B cell (primary cell): ENCODE measurements around the gene C6orf58. TPM values are rescaled to one million over a fixed set of nuclear protein-coding genes. Genes with fewer than 3 reads are reported as not detected.
"Not testable (repeated sequence)": the region's sequence is repeated elsewhere in the genome, so short reads cannot be mapped to it uniquely, and the experiment has no call there.

Source experiments
- ATAC-seq: fragments of 200-7000 bp; cut with Tn5 transposase; one replicate; pipeline ENCODE4 v1.10.0; 2021; ENCODE audit warnings: low read depth, mild to moderate bottlenecking, moderate number of reproducible peaks, moderate library complexity
- CTCF ChIA-PET: fragments of 350-600 bp; sonication (Branson Sonifier 250); formaldehyde crosslinking; loops from one replicate; lab custom pipeline; 2021; ENCODE audit warnings: antibody characterized with exemption, inconsistent platforms; lab: Charles Lee
- POLR2A ChIA-PET: fragments of 350-600 bp; sonication (Branson Sonifier 250); formaldehyde crosslinking; loops from one replicate; lab custom pipeline; 2021; ENCODE audit warnings: antibody characterized with exemption; lab: Charles Lee
- DNase-seq: peaks from one replicate; pipeline ENCODE4 v3.0.0; 2013
- H2AFZ ChIP-seq: 2 replicates; pipeline ENCODE4 v1.6.1; 2012; ENCODE audit warnings: mild to moderate bottlenecking, low read depth, low read length; ENCODE audit not compliant: insufficient read depth, poor library complexity, severe bottlenecking
- H3K27ac ChIP-seq, 2 donors: 1 replicate in 1 of 2; 2 replicates in 1 of 2; pipeline ENCODE4 v1.5.1; 2012 to 2013; ENCODE audit warnings: low read length in 2 of 2, mild to moderate bottlenecking in 2 of 2, moderate library complexity in 1 of 2
- H3K27me3 ChIP-seq, 4 experiments: fragments of 200-600 bp in 1 of 4; sonication (generic) in 1 of 4; replicated peaks in 1 of 4; 1 replicate in 2 of 4; 2 replicates in 2 of 4; pipeline versions ENCODE4 v1.6.1 to v1.7.0; 2013 to 2016; ENCODE audit warnings: low read length in 3 of 4, mild to moderate bottlenecking in 2 of 4, mixed read lengths in 1 of 4, moderate library complexity in 1 of 4; ENCODE audit not compliant: insufficient read depth in 4 of 4, control insufficient read depth in 3 of 4; ENCODE audit errors: control extremely low read depth in 1 of 4
- H3K36me3 ChIP-seq, 2 experiments: replicated peaks in 1 of 2; 1 replicate in 1 of 2; 2 replicates in 1 of 2; pipeline versions ENCODE4 v1.6.1 to v1.7.1; 2013; ENCODE audit warnings: low read length in 1 of 2; ENCODE audit not compliant: insufficient read depth in 2 of 2, control insufficient read depth in 1 of 2; ENCODE audit errors: control extremely low read depth in 1 of 2, extremely low read depth in 1 of 2
- H3K4me1 ChIP-seq, 2 donors: fragments of 200-600 bp in 1 of 2; sonication (generic) in 1 of 2; 1 replicate in 1 of 2; 2 replicates in 1 of 2; pipeline versions ENCODE4 v1.5.1 to v1.6.1; 2013 to 2017; ENCODE audit warnings: low read length in 2 of 2; ENCODE audit not compliant: control insufficient read depth in 2 of 2, insufficient read depth in 2 of 2
- H3K4me2 ChIP-seq: replicated peaks from 2 replicates; pipeline ENCODE3; 2012; ENCODE audit warnings: mild to moderate bottlenecking, low read depth, low read length; ENCODE audit not compliant: poor library complexity, severe bottlenecking
- H3K4me3 ChIP-seq, 5 experiments: fragments of 200-600 bp in 1 of 5; sonication (generic) in 1 of 5; 1 replicate in 3 of 5; 2 replicates in 2 of 5; pipeline versions ENCODE4 v1.5.1 to v1.7.0; 2011 to 2016; ENCODE audit warnings: low read length in 4 of 5, mild to moderate bottlenecking in 4 of 5, low read depth in 2 of 5, control low read depth in 1 of 5, moderate library complexity in 1 of 5; ENCODE audit not compliant: insufficient read depth in 1 of 5; ENCODE audit errors: control extremely low read depth in 1 of 5, extremely low read depth in 1 of 5
- H3K79me2 ChIP-seq: fragments of 200-600 bp; sonication (generic); one replicate; pipeline ENCODE4 v1.6.0; 2016; ENCODE audit warnings: low read length; ENCODE audit not compliant: control insufficient read depth, insufficient read depth
- H3K9ac ChIP-seq: fragments of 200-600 bp; sonication (generic); 2 replicates; pipeline ENCODE4 v1.6.1; 2017; ENCODE audit warnings: mild to moderate bottlenecking, low read length, moderate library complexity
- H3K9me3 ChIP-seq, 3 donors: one replicate each; pipeline versions ENCODE4 v1.6.1 to v1.7.1; 2013; ENCODE audit warnings: low read length in 2 of 3; ENCODE audit not compliant: control insufficient read depth in 2 of 3, insufficient read depth in 1 of 3; ENCODE audit errors: control extremely low read depth in 1 of 3
- H4K20me1 ChIP-seq: 2 replicates; pipeline ENCODE4 v1.6.0; 2012; ENCODE audit warnings: mild to moderate bottlenecking, low read length; ENCODE audit not compliant: insufficient read depth, control insufficient read depth, poor library complexity, severe bottlenecking
- H3K27ac Mint-ChIP-seq: one replicate; pipeline ENCODE4 v1.8.0; 2021; ENCODE audit warnings: mixed read lengths
- H3K27me3 Mint-ChIP-seq: one replicate; pipeline ENCODE4 v1.8.0; 2021; ENCODE audit warnings: mixed read lengths
- H3K4me1 Mint-ChIP-seq: one replicate; pipeline ENCODE4 v1.8.0; 2021; ENCODE audit warnings: mixed read lengths
- H3K4me3 Mint-ChIP-seq: one replicate; pipeline ENCODE4 v1.8.0; 2021; ENCODE audit warnings: mixed read lengths
- H3K9me3 Mint-ChIP-seq: one replicate; pipeline ENCODE4 v1.8.0; 2022; ENCODE audit warnings: mixed read lengths; ENCODE audit not compliant: insufficient read depth
- EZH2 ChIP-seq: IDR thresholded peaks from 2 replicates; pipeline ENCODE4 v1.6.1; 2012; ENCODE audit warnings: borderline replicate concordance, low read depth, mild to moderate bottlenecking, moderate library complexity, low read length; ENCODE audit not compliant: insufficient read depth, poor library complexity, severe bottlenecking
- WGBS: methylation state at CpG from one replicate; pipeline ENCODE4 v1.1.5; 2013; ENCODE audit warnings: missing lambda C conversion rate; ENCODE audit not compliant: insufficient coverage; 5-methylcytosine and 5-hydroxymethylcytosine counted together
- intact Hi-C: fragments of 100-400 bp; cut with micrococcal nuclease; formaldehyde crosslinking; loops from one replicate; pipeline ENCODE4 v1.10.0; 2022
- polyA plus RNA-seq: library from polyadenylated mRNA; depleted of rRNA; stranded (reverse); fragments of >200 nt; gene quantifications from 2 replicates; pipeline ENCODE4 v1.2.3, GENCODE V29; 2012
- total RNA-seq, 2 donors: library from RNA; stranded (reverse); fragments of 120-200 nt in 1 of 2; gene quantifications; 1 replicate in 1 of 2; 2 replicates in 1 of 2; pipeline versions ENCODE4 v1.2.3 to v1.2.4, GENCODE V29; 2013 to 2022
- TF ChIP-seq, protein P1 (sequence below): fragments of 200-600 bp; IDR thresholded peaks from one replicate; pipeline ENCODE4 v1.8.0; 2022; ENCODE audit warnings: antibody characterized with exemption, mild to moderate bottlenecking

C6orf58 gene
- total and polyA plus RNA-seq, 2 donors (not counting 1 experiment from before 2014, with no cell fraction given) = not detected

GRCh38 chr6:127590344-127590743 lies 13.4 kb downstream of the C6orf58 start:
- TF ChIP-seq EZH2 = no peak
- TF ChIP-seq, protein P1, sequence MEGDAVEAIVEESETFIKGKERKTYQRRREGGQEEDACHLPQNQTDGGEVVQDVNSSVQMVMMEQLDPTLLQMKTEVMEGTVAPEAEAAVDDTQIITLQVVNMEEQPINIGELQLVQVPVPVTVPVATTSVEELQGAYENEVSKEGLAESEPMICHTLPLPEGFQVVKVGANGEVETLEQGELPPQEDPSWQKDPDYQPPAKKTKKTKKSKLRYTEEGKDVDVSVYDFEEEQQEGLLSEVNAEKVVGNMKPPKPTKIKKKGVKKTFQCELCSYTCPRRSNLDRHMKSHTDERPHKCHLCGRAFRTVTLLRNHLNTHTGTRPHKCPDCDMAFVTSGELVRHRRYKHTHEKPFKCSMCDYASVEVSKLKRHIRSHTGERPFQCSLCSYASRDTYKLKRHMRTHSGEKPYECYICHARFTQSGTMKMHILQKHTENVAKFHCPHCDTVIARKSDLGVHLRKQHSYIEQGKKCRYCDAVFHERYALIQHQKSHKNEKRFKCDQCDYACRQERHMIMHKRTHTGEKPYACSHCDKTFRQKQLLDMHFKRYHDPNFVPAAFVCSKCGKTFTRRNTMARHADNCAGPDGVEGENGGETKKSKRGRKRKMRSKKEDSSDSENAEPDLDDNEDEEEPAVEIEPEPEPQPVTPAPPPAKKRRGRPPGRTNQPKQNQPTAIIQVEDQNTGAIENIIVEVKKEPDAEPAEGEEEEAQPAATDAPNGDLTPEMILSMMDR = no peak
- Histone ChIP-seq H3K27me3 (peaks cover 0 to 5% (median 0%) of the 10 kb centered on the region in 4 experiments), H3K9me3 (no peaks in the 10 kb centered on the region), H3K36me3 (no peaks in the 10 kb centered on the region), H3K27ac (no peak overlapping the region), H3K4me3 (no peak overlapping the region), H3K4me2 (no peak overlapping the region), H3K4me1 (no peaks in the 10 kb centered on the region), H3K79me2 (no peaks in the 10 kb centered on the region), H3K9ac (no peak overlapping the region), H4K20me1 (no peaks in the 10 kb centered on the region), H2AFZ (no peak overlapping the region)
- intact Hi-C loops = no loop called here
- Mint-ChIP-seq H3K9me3 (no peaks in the 10 kb centered on the region), H3K27ac (no peak overlapping the region), H3K27me3 (peaks cover 8% of the 10 kb centered on the region), H3K4me3 (no peak overlapping the region), H3K4me1 (no peaks in the 10 kb centered on the region)
- no peak for DNase-seq
- ChIA-PET POLR2A (no interaction called here), CTCF (no interaction called here)
- WGBS = no CpG with 5 or more reads among the region's 1 CpG
- no peak for ATAC-seq

DNA sequence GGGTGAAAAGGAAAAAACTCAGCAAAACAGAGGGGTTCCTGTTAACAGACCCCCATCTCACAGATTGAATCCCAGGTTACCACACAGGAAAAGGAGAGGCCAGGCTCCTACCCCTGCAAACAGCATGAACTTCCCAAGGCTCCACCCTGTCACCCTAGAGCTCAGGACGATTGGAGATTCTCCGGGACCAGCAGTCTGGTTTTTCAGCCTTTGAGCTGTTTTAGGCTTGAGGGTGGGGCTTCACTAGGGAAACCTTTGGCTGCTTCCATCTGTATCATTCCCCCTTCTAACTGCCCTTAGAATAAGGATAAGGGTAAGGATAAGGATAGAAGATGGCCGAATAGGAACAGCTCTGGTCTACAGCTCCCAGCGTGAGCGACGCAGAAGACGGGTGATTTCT lies 16.0 kb downstream of the C6orf58 start:
- 100% methylated on average over 2 of the region's 7 CpGs for WGBS
- Histone ChIP-seq H3K4me2 (no peak overlapping the region), H3K79me2 (no peaks in the 10 kb centered on the region), H3K9me3 (no peaks in the 10 kb centered on the region), H3K4me3 (no peak overlapping the region), H3K36me3 (no peaks in the 10 kb centered on the region), H4K20me1 (no peaks in the 10 kb centered on the region), H3K27me3 (peaks cover 0 to 5% (median 0%) of the 10 kb centered on the region in 4 experiments), H3K27ac (no peak overlapping the region), H2AFZ (no peak overlapping the region), H3K4me1 (no peaks in the 10 kb centered on the region), H3K9ac (no peak overlapping the region)
- TF ChIP-seq, protein P1 = no peak
- no peak for TF ChIP-seq EZH2
- intact Hi-C loops = no loop called here
- Mint-ChIP-seq H3K9me3 (no peaks in the 10 kb centered on the region), H3K27ac (no peak overlapping the region), H3K4me1 (no peaks in the 10 kb centered on the region), H3K27me3 (peaks cover 4% of the 10 kb centered on the region), H3K4me3 (no peak overlapping the region)
- POLR2A ChIA-PET = no interaction called here
- ATAC-seq (no peak), DNase-seq (no peak)
- CTCF ChIA-PET = no interaction called here

DNA sequence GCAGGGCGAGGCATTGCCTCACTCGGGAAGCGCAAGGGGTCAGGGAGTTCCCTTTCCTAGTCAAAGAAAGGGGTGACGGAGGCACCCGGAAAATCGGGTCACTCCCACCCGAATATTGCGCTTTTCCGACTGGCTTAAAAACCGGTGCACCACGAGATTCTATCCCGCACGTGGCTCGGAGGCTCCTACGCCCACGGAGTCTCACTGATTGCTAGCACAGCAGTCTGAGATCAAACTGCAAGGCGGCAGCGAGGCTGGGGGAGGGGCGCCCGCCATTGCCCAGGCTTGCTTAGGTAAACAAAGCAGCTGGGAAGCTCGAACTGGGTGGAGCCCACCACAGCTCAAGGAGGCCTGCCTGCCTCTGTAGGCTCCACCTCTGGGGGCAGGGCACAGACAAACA lies 16.5 kb downstream of the C6orf58 start:
- CTCF ChIA-PET, H4K20me1 ChIP-seq, H3K9ac ChIP-seq, H3K9me3 Mint-ChIP-seq, H3K4me3 ChIP-seq, H2AFZ ChIP-seq, POLR2A ChIA-PET, H3K27me3 Mint-ChIP-seq, intact Hi-C loops, H3K4me2 ChIP-seq, H3K4me3 Mint-ChIP-seq, H3K4me1 Mint-ChIP-seq, H3K27ac ChIP-seq, DNase-seq, H3K27ac Mint-ChIP-seq, H3K36me3 ChIP-seq, ATAC-seq, H3K27me3 ChIP-seq, H3K79me2 ChIP-seq, H3K9me3 ChIP-seq, H3K4me1 ChIP-seq: not testable (repeated sequence)
- 93% methylated on average over 9 of the region's 21 CpGs for WGBS
